Stimulated activated CD4-positive, alpha-beta T cell treated with anti-CD3 and anti-CD28 coated beads, TNF-alpha, amount 100 ng/mL, for 4 hours (primary cell): ENCODE measurements around the gene KRTAP5-7.
"Not testable (repeated sequence)": the region's sequence is repeated elsewhere in the genome, so short reads cannot be mapped to it uniquely, and the experiment has no call there.

Experiments
- DNase-seq, 3 experiments: peaks; one replicate each; pipeline ENCODE4 v3.0.0-alpha.2; 2020; ENCODE audit warnings: low read depth in 3 of 3

KRTAP5-7 gene

GRCh38 chr11:71526796-71527575 lies at the start of gene KRTAP5-7:
Gene KRTAP5-7, plus strand, starts transcription at chr11:71527267. Its CDS starts 34 bp downstream, at chr11:71527301.
- not testable (repeated sequence) for DNase-seq

GRCh38 chr11:71477641-71478527 lies 49.2 kb upstream of the KRTAP5-7 start:
- no peak for DNase-seq

- no peak for DNase-seq
Observed at GRCh38 chr11:71478528-71478840, 48.6 kb upstream of the KRTAP5-7 start.

GRCh38 chr11:71481101-71481960 lies 45.7 kb upstream of the KRTAP5-7 start:
- no peak for DNase-seq

GRCh38 chr11:71482216-71482615 lies 44.9 kb upstream of the KRTAP5-7 start:
- no peak for DNase-seq

- DNase-seq: no peak
Observed at GRCh38 chr11:71482746-71483364, 44.2 kb upstream of the KRTAP5-7 start.

GRCh38 chr11:71483692-71484091 lies 43.4 kb upstream of the KRTAP5-7 start:
- DNase-seq: no peak

- DNase-seq: no peak
Observed at GRCh38 chr11:71484248-71485062, 42.6 kb upstream of the KRTAP5-7 start.

GRCh38 chr11:71485063-71485399 lies 42.0 kb upstream of the KRTAP5-7 start:
- no peak for DNase-seq

- DNase-seq: no peak
Observed at GRCh38 chr11:71485466-71485865, 41.6 kb upstream of the KRTAP5-7 start.

- no peak for DNase-seq
Observed at GRCh38 chr11:71486320-71486719, 40.7 kb upstream of the KRTAP5-7 start.

GRCh38 chr11:71488681-71489270 lies 38.3 kb upstream of the KRTAP5-7 start:
- no peak for DNase-seq

GRCh38 chr11:71489311-71490043 lies 37.6 kb upstream of the KRTAP5-7 start:
- peak in 1 of 3 experiments; percentile 11 for DNase-seq

- DNase-seq: no peak
Observed at GRCh38 chr11:71490044-71490730, 36.9 kb upstream of the KRTAP5-7 start.

GRCh38 chr11:71490731-71491390 lies 36.2 kb upstream of the KRTAP5-7 start:
- DNase-seq: no peak

- DNase-seq: no peak
Observed at GRCh38 chr11:71491531-71491930, 35.5 kb upstream of the KRTAP5-7 start.

- no peak for DNase-seq
Observed at GRCh38 chr11:71491940-71492339, 35.1 kb upstream of the KRTAP5-7 start.
